SK-N-SH (cell line): Measurements from ENCODE around the gene PRDM15. TPM values are rescaled to one million over a fixed set of nuclear protein-coding genes. Genes with fewer than 3 reads are reported as not detected.
A peak's percentile ranks its signal among the peaks of the same experiment; 100 is the strongest.

ENCODE experiments used
- CTCF ChIA-PET: fragments of 300-600, 350-600 bp; formaldehyde crosslinking; extraction: SDS; loops from one replicate; lab custom pipeline; 2021; lab: Yijun Ruan, JAX
- POLR2A ChIA-PET: fragments of 350-600 bp; sonication (Branson Sonifier 250); formaldehyde crosslinking; extraction: SDS; loops from one replicate; lab custom pipeline; 2020; ENCODE audit warnings: antibody characterized with exemption, inconsistent platforms; lab: Yijun Ruan, JAX
- DNase-seq: peaks from one replicate; pipeline ENCODE4 v3.0.0; 2012
- H2AFZ ChIP-seq: fragments of 200-600 bp; sonication (generic); 2 replicates; pipeline ENCODE4 v1.8.1; 2016; ENCODE audit warnings: antibody characterized with exemption, mild to moderate bottlenecking, low read depth
- H3F3A ChIP-seq: fragments of 200-600 bp; sonication (generic); replicated peaks from 2 replicates; pipeline ENCODE3; 2016; ENCODE audit warnings: antibody characterized with exemption, mild to moderate bottlenecking; ENCODE audit not compliant: insufficient read depth
- H3K27ac ChIP-seq, 2 experiments: fragments of 200-500 bp in 1 of 2; fragments of 200-600 bp in 1 of 2; sonication (Bioruptor generic) in 1 of 2; sonication (generic), shearing (Covaris generic) in 1 of 2; 2 replicates each; pipeline versions ENCODE4 v1.5.1 to v1.6.1; 2014 to 2016; ENCODE audit warnings: low read depth in 2 of 2, inconsistent platforms in 1 of 2, low read length in 1 of 2, mild to moderate bottlenecking in 1 of 2, mixed read lengths in 1 of 2
- H3K27me3 ChIP-seq: fragments of 200-600 bp; sonication (generic), shearing (Covaris generic); 2 replicates; pipeline ENCODE4 v1.6.1; 2016; ENCODE audit warnings: mixed run types; ENCODE audit not compliant: insufficient read depth
- H3K36me3 ChIP-seq, 2 experiments: fragments of 200-500 bp in 1 of 2; fragments of 200-600 bp in 1 of 2; sonication (Bioruptor generic) in 1 of 2; sonication (generic) in 1 of 2; replicated peaks in 1 of 2; 2 replicates each; pipeline versions ENCODE3 to v1.5.1; 2014 to 2016; ENCODE audit warnings: low read length in 1 of 2, mild to moderate bottlenecking in 1 of 2; ENCODE audit not compliant: insufficient read depth in 2 of 2, control insufficient read depth in 1 of 2
- H3K4me1 ChIP-seq, 2 experiments: fragments of 200-500 bp in 1 of 2; fragments of 200-600 bp in 1 of 2; sonication (Bioruptor generic) in 1 of 2; sonication (generic), shearing (Covaris generic) in 1 of 2; 2 replicates each; pipeline versions ENCODE4 v1.5.1 to v1.6.1; 2014 to 2016; ENCODE audit warnings: low read depth in 1 of 2, low read length in 1 of 2, mixed run types in 1 of 2; ENCODE audit not compliant: insufficient read depth in 2 of 2, control insufficient read depth in 1 of 2
- H3K4me2 ChIP-seq: fragments of 200-600 bp; sonication (generic), shearing (Covaris generic); 2 replicates; pipeline ENCODE4 v1.6.1; 2017; ENCODE audit warnings: mixed run types
- H3K4me3 ChIP-seq, 2 experiments: fragments of 200-500 bp in 1 of 2; fragments of 200-600 bp in 1 of 2; sonication (Bioruptor generic) in 1 of 2; sonication (generic), shearing (Covaris generic) in 1 of 2; 2 replicates each; pipeline versions ENCODE4 v1.5.1 to v1.8.1; 2014 to 2016; ENCODE audit warnings: low read depth in 2 of 2, inconsistent platforms in 1 of 2, low read length in 1 of 2, mild to moderate bottlenecking in 1 of 2, mixed read lengths in 1 of 2, moderate library complexity in 1 of 2
- H3K79me2 ChIP-seq: fragments of 200-600 bp; sonication (generic); 2 replicates; pipeline ENCODE4 v1.8.1; 2017; ENCODE audit warnings: mild to moderate bottlenecking; ENCODE audit not compliant: insufficient read depth
- H3K9ac ChIP-seq: fragments of 200-600 bp; sonication (generic); 2 replicates; pipeline ENCODE4 v1.6.1; 2017; ENCODE audit warnings: mixed run types
- H3K9me2 ChIP-seq: fragments of 200-600 bp; sonication (generic); 2 replicates; pipeline ENCODE4 v1.6.1; 2017; ENCODE audit warnings: mixed run types
- H3K9me3 ChIP-seq: fragments of 200-600 bp; sonication (generic); 2 replicates; pipeline ENCODE4 v1.6.1; 2017; ENCODE audit warnings: mixed run types, mild to moderate bottlenecking, moderate library complexity
- H4K20me1 ChIP-seq: fragments of 200-600 bp; sonication (generic); 2 replicates; pipeline ENCODE4 v1.6.1; 2017; ENCODE audit warnings: mild to moderate bottlenecking, mixed run types; ENCODE audit not compliant: insufficient read depth
- CHD2 ChIP-seq: fragments of 150-350 bp; IDR thresholded peaks from 2 replicates; pipeline ENCODE4 v1.6.1; 2018; ENCODE audit warnings: low read length; ENCODE audit not compliant: partially characterized antibody
- EP300 ChIP-seq, 2 experiments: IDR thresholded peaks; 2 replicates each; pipeline versions ENCODE4 v1.4.0 to v1.6.1; 2012; ENCODE audit warnings: borderline replicate concordance in 1 of 2, low read depth in 1 of 2, low read length in 1 of 2
- FOSL2 ChIP-seq: IDR thresholded peaks from 2 replicates; pipeline ENCODE4 v1.4.0; 2012; ENCODE audit warnings: low read depth, mild to moderate bottlenecking, moderate library complexity, borderline replicate concordance
- FOXJ3 ChIP-seq: sonication (generic); formaldehyde crosslinking; IDR thresholded peaks from 2 replicates; pipeline ENCODE4 v1.5.1; 2020; ENCODE audit warnings: mild to moderate bottlenecking, missing genetic modification reagents
- GATA2 ChIP-seq: sonication (generic); formaldehyde crosslinking; IDR thresholded peaks from 2 replicates; pipeline ENCODE4 v1.5.0; 2020; ENCODE audit warnings: mild to moderate bottlenecking, missing genetic modification reagents
- JUND ChIP-seq: IDR thresholded peaks from 2 replicates; pipeline ENCODE4 v1.4.0; 2012
- MEF2A ChIP-seq: IDR thresholded peaks from 2 replicates; pipeline ENCODE4 v1.4.0; 2012; ENCODE audit warnings: low read depth, borderline replicate concordance
- RAD21 ChIP-seq: IDR thresholded peaks from 2 replicates; pipeline ENCODE4 v1.6.1; 2012; ENCODE audit warnings: mild to moderate bottlenecking, low read length
- RFX5 ChIP-seq: IDR thresholded peaks from 2 replicates; pipeline ENCODE4 v1.6.1; 2012; ENCODE audit warnings: mild to moderate bottlenecking, improper control_type of control experiment, low read length
- SIN3A ChIP-seq: IDR thresholded peaks from 2 replicates; pipeline ENCODE4 v1.6.1; 2012; ENCODE audit warnings: low read depth, mild to moderate bottlenecking, low read length, moderate library complexity, borderline replicate concordance
- SMC3 ChIP-seq: IDR thresholded peaks from 2 replicates; pipeline ENCODE4 v1.6.1; 2012; ENCODE audit warnings: low read depth, low read length, improper control_type of control experiment
- TAF1 ChIP-seq: IDR thresholded peaks from 2 replicates; pipeline ENCODE4 v1.6.1; 2012; ENCODE audit warnings: low read depth, mild to moderate bottlenecking, low read length, moderate library complexity, borderline replicate concordance
- YY1 ChIP-seq: IDR thresholded peaks from 2 replicates; pipeline ENCODE4 v1.4.0; 2012; ENCODE audit warnings: low read depth, mild to moderate bottlenecking
- WGBS: methylation state at CpG from one replicate; pipeline ENCODE4 v1.1.6; 2017; ENCODE audit warnings: low lambda C conversion rate; 5-methylcytosine and 5-hydroxymethylcytosine counted together
- polyA plus RNA-seq, 3 experiments: library from polyadenylated mRNA; depleted of rRNA; stranded (reverse); fragments of >200 nt; gene quantifications; 2 replicates each; pipeline ENCODE4 v1.2.3, GENCODE V29; 2012
- TF ChIP-seq, protein P1 (sequence below): IDR thresholded peaks from 2 replicates; pipeline ENCODE4 v1.4.0; 2012; ENCODE audit warnings: low read depth, borderline replicate concordance
- TF ChIP-seq, protein P2 (sequence below): fragments of 150-350 bp; IDR thresholded peaks from 2 replicates; pipeline ENCODE4 v1.6.1; 2016; ENCODE audit warnings: mild to moderate bottlenecking, low read depth, low read length
- TF ChIP-seq, protein P3 (sequence below): fragments of 150-350 bp; IDR thresholded peaks from 2 replicates; pipeline ENCODE4 v1.6.1; 2017; ENCODE audit warnings: antibody characterized with exemption, low read length, low read depth, borderline replicate concordance

PRDM15 gene
- polyA plus RNA-seq, 1 of the 3 experiments (the other 2 are of a cell fraction) = 7.0 TPM

DNA sequence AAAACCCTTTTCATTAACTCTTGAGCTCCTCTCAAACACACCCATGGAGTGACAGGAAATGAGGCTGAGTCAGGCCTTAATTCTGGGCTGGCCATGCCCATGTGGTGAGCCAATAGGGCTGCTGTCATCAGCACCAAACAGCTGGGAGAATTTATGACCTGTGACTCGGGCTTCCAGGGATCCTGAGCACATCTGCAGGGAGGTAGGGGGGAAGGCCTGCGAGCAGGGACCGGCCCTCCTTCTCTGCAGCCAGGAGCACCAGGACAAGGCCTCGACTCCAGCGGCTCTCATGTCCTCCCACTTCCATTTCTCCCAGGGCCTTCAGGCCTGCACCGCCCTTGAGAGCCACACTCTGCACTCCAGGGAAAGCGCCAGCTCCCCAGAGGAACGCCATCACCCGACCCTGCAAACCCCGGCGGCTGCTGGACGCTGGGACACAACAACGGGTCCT is 126.9 kb downstream of the PRDM15 start (continued):
- TF ChIP-seq, protein P1, sequence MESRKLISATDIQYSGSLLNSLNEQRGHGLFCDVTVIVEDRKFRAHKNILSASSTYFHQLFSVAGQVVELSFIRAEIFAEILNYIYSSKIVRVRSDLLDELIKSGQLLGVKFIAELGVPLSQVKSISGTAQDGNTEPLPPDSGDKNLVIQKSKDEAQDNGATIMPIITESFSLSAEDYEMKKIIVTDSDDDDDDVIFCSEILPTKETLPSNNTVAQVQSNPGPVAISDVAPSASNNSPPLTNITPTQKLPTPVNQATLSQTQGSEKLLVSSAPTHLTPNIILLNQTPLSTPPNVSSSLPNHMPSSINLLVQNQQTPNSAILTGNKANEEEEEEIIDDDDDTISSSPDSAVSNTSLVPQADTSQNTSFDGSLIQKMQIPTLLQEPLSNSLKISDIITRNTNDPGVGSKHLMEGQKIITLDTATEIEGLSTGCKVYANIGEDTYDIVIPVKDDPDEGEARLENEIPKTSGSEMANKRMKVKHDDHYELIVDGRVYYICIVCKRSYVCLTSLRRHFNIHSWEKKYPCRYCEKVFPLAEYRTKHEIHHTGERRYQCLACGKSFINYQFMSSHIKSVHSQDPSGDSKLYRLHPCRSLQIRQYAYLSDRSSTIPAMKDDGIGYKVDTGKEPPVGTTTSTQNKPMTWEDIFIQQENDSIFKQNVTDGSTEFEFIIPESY = no peak

DNA sequence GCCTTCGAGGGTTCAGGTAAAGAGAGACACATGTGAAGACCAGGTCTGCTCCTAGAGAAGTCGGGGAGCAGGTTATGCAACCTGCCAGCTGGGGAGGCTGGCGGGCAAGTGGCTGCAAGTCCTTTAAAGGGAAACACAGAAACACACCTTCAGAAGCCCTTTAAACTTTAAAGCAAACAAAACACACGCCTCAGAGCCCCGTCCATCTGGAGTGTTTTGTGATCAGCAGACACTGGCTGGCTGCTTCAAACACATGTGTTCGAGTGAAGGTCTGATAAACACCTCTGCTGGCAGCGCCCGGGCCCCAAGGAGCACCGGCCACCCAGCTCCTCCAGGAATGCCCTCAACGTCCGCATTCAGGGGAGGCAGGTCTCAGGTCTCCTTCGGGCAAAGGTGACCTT is 127.5 kb downstream of the PRDM15 start:
- H3F3A ChIP-seq = no peaks in the 10 kb centered on the region
- H3K9me2 ChIP-seq = no peaks in the 10 kb centered on the region
- no peaks in the 10 kb centered on the region for H3K27me3 ChIP-seq
- peak overlapping the region; percentile 33 for H3K4me2 ChIP-seq
- ChIA-PET CTCF (interaction anchor here (1.3 kb wide), 1 partner anchor 27 kb away, joined by 3 read pairs; no protein-coding TSS in a partner anchor), POLR2A (no interaction called here)
- no peaks in the 10 kb centered on the region for H3K36me3 ChIP-seq
- 79% methylated on average over 10 of the region's 12 CpGs for WGBS
- H3K4me3 ChIP-seq = no peak overlapping the region
- no peak for DNase-seq
- H4K20me1 ChIP-seq = no peaks in the 10 kb centered on the region
- no peak overlapping the region for H3K27ac ChIP-seq
- H3K79me2 ChIP-seq = peaks cover 6% of the 10 kb centered on the region; the same call in 1 of the 2 replicates
- TF ChIP-seq CHD2 (no peak), SMC3 (no peak), SIN3A (no peak), RFX5 (no peak), EP300 (IDR thresholded peaks at IDR 0.05; ENCODE audit: borderline replicate concordance in 1 of 2, low read depth in 1 of 2, low read length in 1 of 2) (no peak), FOSL2 (no peak), RAD21 (no peak), MEF2A (no peak), FOXJ3 (no peak), GATA2 (CRISPR knock-in tag) (no peak), TAF1 (no peak), JUND (no peak), YY1 (no peak)
- TF ChIP-seq, protein P2, sequence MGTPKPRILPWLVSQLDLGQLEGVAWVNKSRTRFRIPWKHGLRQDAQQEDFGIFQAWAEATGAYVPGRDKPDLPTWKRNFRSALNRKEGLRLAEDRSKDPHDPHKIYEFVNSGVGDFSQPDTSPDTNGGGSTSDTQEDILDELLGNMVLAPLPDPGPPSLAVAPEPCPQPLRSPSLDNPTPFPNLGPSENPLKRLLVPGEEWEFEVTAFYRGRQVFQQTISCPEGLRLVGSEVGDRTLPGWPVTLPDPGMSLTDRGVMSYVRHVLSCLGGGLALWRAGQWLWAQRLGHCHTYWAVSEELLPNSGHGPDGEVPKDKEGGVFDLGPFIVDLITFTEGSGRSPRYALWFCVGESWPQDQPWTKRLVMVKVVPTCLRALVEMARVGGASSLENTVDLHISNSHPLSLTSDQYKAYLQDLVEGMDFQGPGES = no peak
- TF ChIP-seq, protein P3, sequence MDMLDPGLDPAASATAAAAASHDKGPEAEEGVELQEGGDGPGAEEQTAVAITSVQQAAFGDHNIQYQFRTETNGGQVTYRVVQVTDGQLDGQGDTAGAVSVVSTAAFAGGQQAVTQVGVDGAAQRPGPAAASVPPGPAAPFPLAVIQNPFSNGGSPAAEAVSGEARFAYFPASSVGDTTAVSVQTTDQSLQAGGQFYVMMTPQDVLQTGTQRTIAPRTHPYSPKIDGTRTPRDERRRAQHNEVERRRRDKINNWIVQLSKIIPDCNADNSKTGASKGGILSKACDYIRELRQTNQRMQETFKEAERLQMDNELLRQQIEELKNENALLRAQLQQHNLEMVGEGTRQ = no peak
- H3K9me3 ChIP-seq = no peaks in the 10 kb centered on the region
- no peak overlapping the region for H2AFZ ChIP-seq
- H3K4me1 ChIP-seq = peaks cover 0 to 21% of the 10 kb centered on the region in 2 experiments; a peak in 1 of 4 replicates
- no peak overlapping the region for H3K9ac ChIP-seq
